Muscle of leg (tissue), 11 donors: ENCODE measurements around the gene NOTCH3. TPM values are rescaled to one million over a fixed set of nuclear protein-coding genes. Genes with fewer than 3 reads are reported as not detected.

Experiments used
- DNase-seq: peaks from one replicate; pipeline ENCODE4 v3.0.0; 2013
- H3K27ac ChIP-seq: one replicate; pipeline ENCODE4 v1.5.1; 2013; ENCODE audit warnings: mild to moderate bottlenecking, low read length, control low read depth
- H3K27me3 ChIP-seq: one replicate; pipeline ENCODE4 v1.6.1; 2013; ENCODE audit warnings: low read length; ENCODE audit not compliant: control insufficient read depth, insufficient read depth
- H3K36me3 ChIP-seq: one replicate; pipeline ENCODE4 v1.6.1; 2013; ENCODE audit warnings: low read length; ENCODE audit not compliant: control insufficient read depth, insufficient read depth
- H3K4me1 ChIP-seq: one replicate; pipeline ENCODE4 v1.6.1; 2013; ENCODE audit warnings: low read length; ENCODE audit not compliant: control insufficient read depth, insufficient read depth
- H3K4me3 ChIP-seq: one replicate; pipeline ENCODE4 v1.5.1; 2013; ENCODE audit warnings: low read length, control low read depth
- H3K9me3 ChIP-seq: replicated peaks from 2 replicates; pipeline ENCODE4 v1.6.1; 2013; ENCODE audit warnings: low read depth, low read length; ENCODE audit not compliant: control insufficient read depth
- WGBS: methylation state at CpG from one replicate; pipeline ENCODE4 v1.1.5; 2013; ENCODE audit warnings: missing lambda C conversion rate; ENCODE audit not compliant: insufficient coverage; 5-methylcytosine and 5-hydroxymethylcytosine counted together
- polyA plus RNA-seq, 8 donors: library from polyadenylated mRNA; unstranded; fragments of 120-200 nt; gene quantifications; one replicate each; pipeline versions ENCODE4 v1.2.1 to v1.2.3, GENCODE V29; 2013; ENCODE audit warnings: inconsistent platforms in 1 of 8, low replicate concordance in 1 of 8; ENCODE audit not compliant: insufficient read length in 8 of 8, insufficient read depth in 1 of 8
- total RNA-seq: library from RNA; stranded (reverse); fragments of 120-200 nt; gene quantifications from one replicate; pipeline ENCODE4 v1.2.4, GENCODE V29; 2013

The NOTCH3 gene
- total and polyA plus RNA-seq, 9 donors: 63.1 to 241 (median 181) TPM

DNA sequence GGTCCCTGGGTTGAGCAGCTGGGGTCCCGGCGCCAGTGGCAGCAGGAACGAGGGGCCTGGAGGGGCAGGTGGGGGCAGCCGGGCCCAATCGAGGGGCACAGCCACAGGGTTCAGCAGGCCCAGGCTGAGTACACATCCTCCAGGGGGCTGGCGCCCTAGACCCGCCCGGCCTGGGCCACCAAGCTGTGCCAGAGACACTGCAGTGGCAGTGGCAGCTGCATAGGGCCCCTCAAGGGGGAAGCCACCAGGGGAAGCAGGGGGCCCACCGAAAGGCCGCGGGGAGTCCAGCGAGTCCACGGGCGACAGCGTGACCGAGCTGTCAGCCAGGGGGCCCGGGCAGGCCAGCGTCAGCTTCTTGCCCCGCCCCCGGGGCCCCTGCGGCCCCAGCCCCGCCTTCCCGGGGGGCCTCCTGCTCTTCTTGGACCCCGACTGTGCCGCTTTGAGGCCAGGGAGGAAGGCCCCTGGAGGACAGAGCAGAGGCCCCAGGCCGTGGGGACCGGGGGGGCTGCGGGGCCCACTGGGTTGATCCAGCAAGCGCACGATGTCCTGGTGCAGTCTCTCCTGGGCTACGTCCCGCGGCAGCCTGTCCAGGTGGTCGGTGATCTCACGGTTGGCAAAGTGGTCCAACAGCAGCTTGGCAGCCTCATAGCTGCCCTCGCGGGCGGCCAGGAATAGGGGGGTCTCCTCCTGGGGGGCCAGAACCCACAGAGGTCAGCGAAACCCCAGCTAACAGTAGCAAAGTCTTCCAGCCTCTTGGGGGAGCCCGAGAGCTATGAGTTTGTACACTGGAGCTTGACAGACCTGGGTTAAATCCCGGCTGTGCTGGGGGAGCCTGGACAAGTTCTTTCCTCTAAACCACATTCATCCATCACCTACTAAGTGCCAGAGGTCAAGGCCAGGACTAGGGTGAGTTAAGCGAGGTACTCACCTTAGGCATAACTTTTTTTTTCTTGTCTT lies 39.5 kb downstream of the NOTCH3 start:
- Histone ChIP-seq H3K4me3 (no peak overlapping the region), H3K4me1 (no peaks in the 10 kb centered on the region), H3K9me3 (peaks cover 25% of the 10 kb centered on the region), H3K36me3 (peaks cover 65% of the 10 kb centered on the region), H3K27me3 (no peaks in the 10 kb centered on the region), H3K27ac (no peak overlapping the region)
- no peak for DNase-seq
- 97% methylated on average over 35 of the region's 42 CpGs for WGBS

DNA sequence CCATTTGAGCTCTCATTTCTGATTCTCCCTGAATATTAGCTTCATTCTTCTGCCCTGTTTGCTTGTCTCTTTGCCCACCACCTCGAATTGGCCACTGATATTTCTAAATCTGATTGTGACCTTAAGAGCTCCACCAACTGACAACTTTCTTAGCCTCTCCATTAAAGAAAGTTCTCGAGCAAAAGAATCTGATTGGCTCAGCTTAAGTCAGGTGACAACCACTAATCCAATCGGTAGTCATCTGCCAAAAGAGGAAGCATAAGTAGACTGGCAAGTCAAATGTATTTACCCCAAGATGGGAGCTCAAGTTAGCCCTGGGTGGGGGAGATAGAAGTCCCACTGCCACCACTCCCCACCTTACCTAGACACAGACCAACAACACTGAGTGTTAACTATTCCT lies 41.5 kb downstream of the NOTCH3 start:
- no peak overlapping the region for H3K27ac ChIP-seq
- H3K4me1 ChIP-seq: no peaks in the 10 kb centered on the region
- H3K36me3 ChIP-seq: peaks cover 45% of the 10 kb centered on the region
- no peak for DNase-seq
- no peaks in the 10 kb centered on the region for H3K27me3 ChIP-seq
- H3K4me3 ChIP-seq: no peak overlapping the region
- peaks cover 15% of the 10 kb centered on the region for H3K9me3 ChIP-seq
- 67% methylated on average over 1 of the region's 3 CpGs for WGBS

DNA sequence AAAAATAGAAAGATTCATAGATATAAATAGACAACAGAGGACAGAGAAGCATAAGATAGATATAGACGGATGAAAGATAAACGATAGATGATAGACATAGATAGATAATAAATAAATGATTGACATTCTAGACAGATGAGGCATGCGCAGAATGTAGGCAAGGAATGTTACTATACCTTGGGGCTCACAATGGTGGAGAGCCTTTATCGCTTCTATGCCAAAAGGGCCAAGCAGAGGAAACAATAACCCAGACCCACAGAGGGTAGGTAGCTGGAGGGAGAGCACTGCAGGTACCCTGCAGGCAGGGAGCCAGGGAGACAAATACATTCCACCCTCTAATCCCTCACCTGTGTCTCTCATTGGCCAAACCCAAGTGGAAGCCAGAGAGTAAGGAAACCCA lies 44.4 kb downstream of the NOTCH3 start:
- Histone ChIP-seq H3K4me3 (no peak overlapping the region), H3K36me3 (peaks cover 22% of the 10 kb centered on the region), H3K27me3 (no peaks in the 10 kb centered on the region), H3K4me1 (no peaks in the 10 kb centered on the region), H3K9me3 (peaks cover 18% of the 10 kb centered on the region), H3K27ac (no peak overlapping the region)
- WGBS: 100% methylated on average over 1 of the region's 4 CpGs
- no peak for DNase-seq

DNA sequence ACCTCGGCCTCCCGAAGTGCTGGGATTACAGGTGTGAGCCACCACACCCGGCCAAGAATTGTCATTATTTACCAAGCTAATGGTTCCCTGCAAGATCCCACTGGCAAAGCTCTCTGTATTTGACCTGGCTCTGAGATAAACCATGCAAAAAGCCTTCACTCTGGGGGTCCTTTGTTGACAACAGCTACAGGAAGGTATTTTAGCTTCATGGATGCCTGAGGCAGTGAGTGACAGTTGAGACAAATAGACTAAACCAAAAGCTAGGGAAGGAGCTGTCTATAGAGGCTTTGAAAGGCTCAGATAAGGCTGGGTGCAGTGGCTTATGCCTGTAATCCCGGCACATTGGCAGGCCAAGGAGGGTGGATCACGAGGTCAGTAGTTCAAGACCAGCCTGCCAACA lies 45.5 kb downstream of the NOTCH3 start:
- WGBS: 86% methylated on average over 3 of the region's 5 CpGs
- H3K4me3 ChIP-seq: no peak overlapping the region
- DNase-seq: no peak
- H3K36me3 ChIP-seq: peaks cover 12% of the 10 kb centered on the region
- H3K9me3 ChIP-seq: peaks cover 16% of the 10 kb centered on the region
- H3K27me3 ChIP-seq: no peaks in the 10 kb centered on the region
- no peak overlapping the region for H3K27ac ChIP-seq
- H3K4me1 ChIP-seq: no peaks in the 10 kb centered on the region

DNA sequence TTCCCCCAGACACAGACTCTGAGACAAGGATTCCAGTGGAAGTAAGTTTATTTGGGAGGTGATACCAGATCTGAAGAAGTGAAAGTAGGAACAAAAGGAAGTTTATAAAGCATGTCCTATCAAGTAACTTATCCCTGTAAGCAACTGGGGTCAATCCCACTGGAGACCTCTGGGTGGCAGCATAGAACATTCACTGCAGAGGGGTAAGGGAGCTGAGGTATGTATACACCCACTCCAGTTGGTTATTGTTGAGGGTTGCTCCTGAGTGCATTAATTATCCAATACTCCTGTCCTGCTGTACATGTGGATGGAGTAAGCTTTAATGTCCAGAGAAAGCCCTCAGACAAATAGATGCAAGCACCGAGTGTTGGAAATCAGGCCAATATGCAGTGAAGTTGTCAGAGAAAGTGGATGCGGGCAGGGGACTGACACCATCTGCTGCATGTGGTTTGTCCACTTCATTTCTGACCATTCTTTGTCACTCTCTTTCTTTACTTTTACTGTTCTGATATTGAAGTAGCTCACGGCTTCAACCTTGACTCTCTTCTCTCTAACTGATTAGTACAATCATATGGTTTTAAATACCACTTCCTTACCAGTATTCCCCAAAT lies 46.7 kb downstream of the NOTCH3 start:
- Histone ChIP-seq H3K27ac (no peak overlapping the region), H3K4me3 (no peak overlapping the region), H3K27me3 (no peaks in the 10 kb centered on the region), H3K9me3 (peaks cover 9% of the 10 kb centered on the region), H3K36me3 (peaks cover under 1% of the 10 kb centered on the region), H3K4me1 (no peaks in the 10 kb centered on the region)
- no peak for DNase-seq
- 94% methylated on average over 3 of the region's 3 CpGs for WGBS

DNA sequence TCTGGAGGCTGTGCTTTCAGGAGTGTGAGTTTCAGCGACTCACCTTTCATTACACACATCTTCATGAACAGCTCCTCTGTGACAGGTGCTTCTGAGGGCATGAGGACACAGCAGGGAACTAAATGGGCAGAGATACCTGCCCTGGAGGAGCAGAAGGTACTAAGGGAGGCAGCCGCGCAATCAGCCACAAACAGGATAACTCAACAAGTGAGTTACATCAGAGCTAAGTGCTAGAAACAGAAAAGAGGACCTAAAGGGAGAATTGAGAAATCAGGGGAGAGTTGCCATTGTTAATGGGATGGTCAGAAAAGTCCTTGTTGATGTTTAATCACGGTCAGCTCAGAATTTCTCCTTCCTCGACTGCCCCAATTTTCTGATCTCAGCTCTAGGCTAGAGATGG lies 51.1 kb downstream of the NOTCH3 start:
- no peak overlapping the region for H3K27ac ChIP-seq
- no peaks in the 10 kb centered on the region for H3K36me3 ChIP-seq
- no peaks in the 10 kb centered on the region for H3K4me1 ChIP-seq
- H3K9me3 ChIP-seq: peaks cover 5% of the 10 kb centered on the region
- no peaks in the 10 kb centered on the region for H3K27me3 ChIP-seq
- 91% methylated on average over 4 of the region's 5 CpGs for WGBS
- H3K4me3 ChIP-seq: no peak overlapping the region
- DNase-seq: no peak

DNA sequence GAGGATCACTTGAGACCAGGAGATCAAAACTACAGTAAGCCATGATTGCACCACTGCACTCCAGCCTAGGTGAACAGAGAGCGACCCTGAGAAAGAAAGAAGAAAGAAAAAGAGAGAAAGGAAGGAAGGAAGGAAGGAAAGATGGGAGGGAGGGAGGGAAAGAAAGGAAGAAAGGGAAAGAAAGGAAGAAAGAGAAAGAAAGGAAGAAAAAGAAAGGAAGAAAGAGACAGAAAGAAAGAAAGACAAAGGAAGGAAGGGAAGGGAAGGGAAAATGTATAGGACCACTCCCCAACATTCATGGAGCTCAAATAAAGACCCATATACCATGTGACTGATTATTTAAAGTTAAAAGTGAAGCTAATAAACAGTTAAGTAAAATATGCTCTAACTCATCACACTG lies 53.7 kb downstream of the NOTCH3 start:
- no peak for DNase-seq
- Histone ChIP-seq H3K27ac (no peak overlapping the region), H3K36me3 (no peaks in the 10 kb centered on the region), H3K4me3 (no peak overlapping the region), H3K9me3 (peaks cover 2% of the 10 kb centered on the region), H3K4me1 (no peaks in the 10 kb centered on the region), H3K27me3 (no peaks in the 10 kb centered on the region)
- 100% methylated on average over 1 of the region's 1 CpG for WGBS

DNA sequence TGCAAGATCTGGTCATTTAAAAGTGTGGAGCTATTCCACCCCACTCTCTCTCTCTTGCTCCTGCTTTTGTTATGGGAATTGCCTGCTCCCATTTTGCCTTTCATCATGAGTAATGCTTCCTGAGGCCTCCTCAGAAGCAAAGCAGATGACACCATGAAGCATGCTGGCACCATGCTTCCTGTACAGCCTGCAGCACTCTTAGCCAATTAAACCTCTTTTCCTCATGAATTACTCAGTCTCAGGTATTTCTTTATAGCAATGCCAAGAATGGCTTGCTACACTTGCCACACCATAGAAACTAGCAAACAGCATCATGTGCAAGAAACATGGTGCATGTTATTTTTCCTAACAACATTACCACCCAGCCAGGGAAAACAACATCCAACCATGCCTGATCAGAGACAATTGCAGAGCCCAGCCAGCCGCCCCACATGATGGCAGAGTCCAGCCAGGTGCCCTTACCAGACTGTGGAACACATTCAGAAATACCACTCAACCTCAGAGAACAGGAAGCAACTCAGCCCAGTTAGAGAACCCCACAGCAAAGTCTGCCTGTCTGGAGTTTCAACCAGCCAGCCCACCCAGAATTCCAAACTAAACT lies 56.6 kb downstream of the NOTCH3 start:
- Histone ChIP-seq H3K9me3 (peaks cover 6% of the 10 kb centered on the region), H3K4me3 (no peak overlapping the region), H3K27ac (no peak overlapping the region), H3K36me3 (no peaks in the 10 kb centered on the region), H3K4me1 (no peaks in the 10 kb centered on the region), H3K27me3 (no peaks in the 10 kb centered on the region)
- 83% methylated on average over 1 of the region's 1 CpG for WGBS
- no peak for DNase-seq

DNA sequence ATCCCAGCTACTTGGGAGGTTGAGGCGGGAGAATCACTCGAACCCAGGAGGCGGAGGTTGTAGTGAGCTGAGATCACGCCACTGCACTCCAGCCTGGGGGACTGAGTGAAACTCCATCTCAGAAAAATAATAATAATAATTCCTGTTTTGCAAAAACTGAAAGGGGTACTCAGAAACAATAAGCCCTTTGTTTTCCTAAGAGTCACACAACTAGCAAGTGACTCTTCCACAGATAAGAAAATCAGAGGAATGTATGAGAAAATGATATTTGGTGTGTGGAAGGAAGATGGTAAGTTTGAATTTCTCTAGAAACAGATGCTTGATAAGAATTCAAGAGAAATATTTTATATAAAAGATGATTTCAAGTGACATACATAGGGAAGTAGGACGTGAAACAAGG lies 58.5 kb downstream of the NOTCH3 start:
- no peak overlapping the region for H3K4me3 ChIP-seq
- no peaks in the 10 kb centered on the region for H3K36me3 ChIP-seq
- no peak overlapping the region for H3K27ac ChIP-seq
- no peaks in the 10 kb centered on the region for H3K27me3 ChIP-seq
- 80% methylated on average over 2 of the region's 5 CpGs for WGBS
- peaks cover 10% of the 10 kb centered on the region for H3K9me3 ChIP-seq
- no peak for DNase-seq
- no peaks in the 10 kb centered on the region for H3K4me1 ChIP-seq

DNA sequence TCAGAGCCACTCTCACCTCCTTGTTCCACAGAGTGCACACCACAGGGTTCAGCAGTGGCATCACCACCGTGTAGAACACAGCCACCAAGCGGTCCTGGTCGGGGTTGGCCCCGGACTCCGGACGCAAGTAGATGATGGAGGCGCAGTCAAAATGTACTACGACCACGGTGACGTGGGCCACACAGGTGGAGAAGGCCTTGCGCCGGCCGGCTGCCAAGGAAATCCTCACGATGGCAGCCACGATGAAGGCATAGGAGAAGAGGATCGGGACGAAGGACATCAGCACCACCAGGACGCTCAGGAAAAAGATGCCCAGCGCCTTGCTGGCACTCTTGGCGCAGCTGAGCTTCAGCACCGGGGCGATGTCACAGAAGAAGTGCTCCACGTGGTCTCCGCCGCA lies 59.7 kb downstream of the NOTCH3 start:
- no peak for DNase-seq
- Histone ChIP-seq H3K36me3 (no peaks in the 10 kb centered on the region), H3K4me1 (no peaks in the 10 kb centered on the region), H3K27me3 (no peaks in the 10 kb centered on the region), H3K4me3 (no peak overlapping the region), H3K27ac (no peak overlapping the region), H3K9me3 (peaks cover 10% of the 10 kb centered on the region)
- 90% methylated on average over 25 of the region's 25 CpGs for WGBS
